GM19035 (cell line): ENCODE measurements around the gene SBF2.

Source experiments
- ATAC-seq: cut with Tn5 transposase; IDR thresholded peaks from one replicate; pipeline ENCODE4 v1.9.1; 2021; ENCODE audit not compliant: unreplicated experiment

The SBF2 gene

GRCh38 chr11:9823887-9824385 lies 470.1 kb downstream of the SBF2 start:
- ATAC-seq: no peak

DNA sequence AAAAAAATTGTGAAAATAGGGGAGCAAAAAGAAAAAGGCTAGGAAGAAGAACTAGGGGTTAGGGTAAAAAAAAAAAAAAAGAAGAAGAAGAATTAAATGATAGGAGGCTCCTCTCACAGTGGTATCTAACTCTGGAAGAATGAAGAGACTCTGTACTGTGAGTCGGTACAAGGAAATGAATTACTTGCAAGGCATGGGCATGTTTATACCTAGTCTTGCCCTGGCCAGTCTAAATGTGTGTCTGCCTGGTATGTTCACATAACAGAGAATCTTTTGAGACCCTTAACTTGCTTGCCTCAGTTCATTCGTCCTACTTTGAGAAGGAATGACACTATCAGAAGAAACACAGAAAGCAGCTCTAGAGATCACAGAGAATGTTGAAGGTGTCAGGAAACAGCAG lies 470.6 kb downstream of the SBF2 start:
- no peak for ATAC-seq

DNA sequence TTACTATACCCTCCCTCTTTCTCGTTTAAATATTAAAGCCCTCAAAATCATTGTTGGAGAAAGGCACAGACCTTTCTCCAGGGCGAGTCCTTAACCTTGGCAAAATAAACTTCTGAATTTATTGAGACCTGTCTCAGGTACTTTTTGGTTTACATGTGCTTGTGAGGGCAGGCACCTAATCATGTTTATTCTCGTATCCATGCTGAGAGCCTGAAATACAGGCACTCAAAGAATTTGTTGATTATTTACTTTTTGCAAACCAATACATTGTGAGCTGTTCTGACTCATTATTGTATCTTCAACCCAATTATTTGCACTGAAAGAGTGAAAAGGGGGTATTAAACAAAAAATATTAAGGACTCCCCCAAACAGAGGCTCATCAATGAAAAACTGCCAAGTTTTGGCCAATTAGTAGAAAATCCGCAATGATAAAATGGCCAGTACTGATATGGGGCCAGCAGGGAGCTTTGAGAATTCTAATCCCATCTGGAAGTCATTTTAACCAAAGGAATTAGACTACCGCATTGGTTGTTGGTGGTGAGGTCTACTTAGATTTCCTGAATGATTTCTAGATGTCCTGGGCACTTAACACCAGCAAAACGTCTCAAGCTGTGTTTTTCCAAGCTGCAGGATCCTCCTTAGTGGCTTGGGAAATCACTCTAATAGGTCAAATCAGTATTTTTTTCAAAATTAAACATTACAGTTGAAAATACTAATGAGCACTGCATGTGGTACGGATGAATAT lies 472.8 kb downstream of the SBF2 start:
- ATAC-seq: no peak

DNA sequence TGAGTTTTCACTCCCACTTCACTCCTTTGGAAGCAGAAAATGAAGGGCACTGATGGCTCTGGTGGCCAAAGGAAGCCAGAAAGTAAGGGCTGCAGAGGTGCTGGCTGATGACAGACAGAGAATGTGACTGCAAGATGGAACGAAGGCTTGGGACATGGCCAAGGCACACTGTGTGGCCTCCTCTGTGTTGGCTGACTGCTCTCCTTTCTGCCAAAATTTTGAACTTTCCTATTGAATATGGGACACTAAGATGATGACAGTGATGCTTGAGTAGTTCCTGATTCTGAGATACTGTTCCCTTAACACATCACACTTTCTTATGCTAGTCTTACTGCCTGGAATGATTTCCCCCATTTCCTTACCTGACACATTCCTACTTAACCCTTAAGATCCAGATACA lies 473.8 kb downstream of the SBF2 start:
- ATAC-seq: no peak

DNA sequence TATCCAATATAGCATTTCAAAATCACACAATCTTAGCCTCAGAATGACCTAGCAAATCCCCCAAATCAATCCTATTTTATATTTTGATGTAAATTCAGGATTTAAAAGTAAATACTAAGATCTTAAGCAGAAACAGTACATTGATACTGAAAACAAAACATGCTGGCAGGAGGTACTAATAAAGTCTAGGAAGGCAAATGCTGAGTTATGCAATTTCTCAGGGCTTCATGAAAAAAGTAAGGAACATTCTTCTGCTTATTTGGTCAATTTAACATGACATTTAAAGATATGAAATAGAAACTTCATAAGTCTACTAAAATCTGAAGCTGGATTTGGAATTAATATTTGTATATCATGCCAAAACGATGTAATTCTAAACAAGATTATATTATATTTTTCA lies 476.8 kb downstream of the SBF2 start:
- ATAC-seq: no peak

GRCh38 chr11:9815486-9816136 lies 478.4 kb downstream of the SBF2 start:
- no peak for ATAC-seq

DNA sequence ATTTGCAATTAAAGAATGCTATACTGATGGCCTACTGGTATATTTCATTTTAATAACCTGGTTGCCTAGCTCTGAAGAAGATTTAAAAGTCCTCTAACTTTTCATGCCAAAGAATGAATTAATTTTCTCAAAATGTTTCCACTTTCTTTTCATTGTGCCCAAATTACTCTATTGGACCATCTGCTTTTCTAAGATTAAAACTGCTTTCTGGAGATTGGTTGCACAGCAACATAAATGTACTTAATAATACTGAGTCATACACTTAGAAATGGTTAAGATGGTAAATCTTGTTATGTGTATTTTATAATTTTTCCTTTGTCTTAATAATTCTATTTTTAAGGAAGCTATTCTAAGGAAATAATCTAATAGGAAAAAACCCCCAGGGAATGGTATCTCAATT lies 479.9 kb downstream of the SBF2 start:
- no peak for ATAC-seq

DNA sequence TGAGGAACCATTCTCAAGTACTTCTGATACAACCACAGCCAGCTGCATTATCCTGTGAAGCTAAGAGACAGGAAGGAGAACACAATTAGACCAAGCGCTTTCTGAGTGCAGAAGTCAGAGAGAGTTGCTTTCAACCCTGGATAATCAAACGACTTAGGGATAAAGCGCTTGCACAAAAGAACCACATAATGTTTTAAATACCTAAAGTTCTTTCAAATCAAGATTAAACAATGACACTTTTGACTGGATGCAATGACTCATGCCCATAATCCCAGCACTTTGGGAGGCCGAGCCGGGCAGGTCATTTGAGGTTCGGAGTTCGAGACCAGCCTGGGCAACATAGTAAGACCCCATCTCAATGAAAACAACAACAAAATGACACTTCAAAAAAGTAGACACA lies 485.1 kb downstream of the SBF2 start:
- no peak for ATAC-seq

- ATAC-seq: no peak
Observed at GRCh38 chr11:9806946-9807687, 486.9 kb downstream of the SBF2 start.

DNA sequence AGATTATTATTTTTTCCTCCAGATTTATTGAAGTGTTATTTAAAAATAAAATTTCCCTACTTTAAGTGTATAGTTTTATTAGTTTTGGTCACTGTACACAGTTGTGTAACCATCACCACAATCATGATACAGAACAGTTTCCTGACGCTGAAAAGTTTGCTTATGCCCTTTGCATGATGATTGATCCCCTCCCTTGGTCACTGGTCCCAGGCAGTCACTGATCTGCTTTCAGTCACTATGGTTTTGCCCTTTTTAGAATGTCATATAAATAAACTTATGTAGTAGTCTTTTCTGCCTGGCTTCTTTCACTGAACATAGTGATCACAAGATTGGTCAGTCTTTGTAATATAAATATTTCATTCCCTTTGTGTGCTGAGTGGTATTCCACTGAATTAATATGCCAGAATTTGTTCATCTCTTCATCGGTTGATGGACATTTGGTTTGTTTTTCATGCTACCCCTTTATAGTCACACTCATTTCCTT lies 489.6 kb downstream of the SBF2 start:
- ATAC-seq: no peak

DNA sequence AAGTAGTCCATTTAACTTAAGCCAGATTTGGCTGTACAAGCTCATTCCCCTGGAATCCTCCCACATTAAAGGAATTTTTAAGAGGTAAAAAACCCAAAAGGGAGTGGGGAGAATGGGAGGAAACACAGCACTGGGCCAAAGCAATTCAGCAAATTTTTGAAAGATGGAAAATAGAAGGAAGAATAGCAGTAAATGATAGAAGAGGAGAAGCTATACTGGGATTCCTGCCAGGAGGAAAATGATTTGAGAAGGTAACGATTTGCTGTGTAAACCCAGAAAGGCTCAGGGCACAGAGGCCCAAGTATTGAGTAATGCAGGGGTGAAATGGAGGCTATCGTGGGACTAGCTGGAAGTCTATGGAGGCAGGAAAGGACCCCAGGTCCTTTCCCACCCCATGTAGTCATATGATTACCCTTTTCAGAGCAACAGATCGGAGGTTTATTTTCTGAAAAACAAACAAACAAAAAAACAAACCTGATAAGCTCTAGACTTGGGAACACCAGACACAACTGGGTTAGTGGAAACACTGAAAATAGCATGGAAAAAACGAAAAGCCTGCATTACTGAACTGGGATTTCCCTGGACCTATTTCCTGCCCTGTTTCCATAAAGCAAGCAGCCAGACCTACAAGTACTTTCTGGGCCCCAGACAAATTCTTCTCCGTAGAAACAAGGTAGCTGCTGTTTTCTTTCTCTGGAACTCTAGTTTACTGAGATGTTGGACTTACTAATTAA lies 490.2 kb downstream of the SBF2 start:
- ATAC-seq: no peak

DNA sequence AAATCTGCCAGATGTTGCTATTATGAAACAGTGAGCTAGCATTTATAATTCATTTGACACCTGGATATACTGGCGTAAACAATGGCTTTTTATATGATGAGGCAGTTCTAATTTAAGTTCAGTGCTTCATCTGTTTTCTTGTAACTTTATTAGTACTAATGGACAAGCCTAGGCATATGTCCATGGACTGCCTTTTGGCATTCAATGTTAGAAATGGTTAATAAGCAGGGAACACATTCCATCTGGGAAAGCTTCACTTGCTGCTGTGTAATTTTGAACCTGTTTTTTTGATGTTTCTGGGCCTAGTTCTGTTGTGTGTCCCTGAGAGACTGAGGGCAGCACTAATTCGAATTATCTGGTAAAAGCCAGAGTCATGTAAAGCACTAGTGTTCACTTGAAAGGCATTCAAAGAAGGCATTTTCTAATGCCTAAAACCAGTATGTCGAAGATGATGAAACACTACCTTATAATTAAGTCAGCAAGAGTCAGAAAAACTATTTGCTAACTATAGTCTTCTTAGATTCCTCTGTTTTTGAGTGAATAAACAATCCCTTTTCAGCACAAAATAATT lies 491.6 kb downstream of the SBF2 start:
- no peak for ATAC-seq

GRCh38 chr11:9799886-9800285 lies 494.1 kb downstream of the SBF2 start:
- ATAC-seq: no peak

GRCh38 chr11:9797300-9797699 lies 496.7 kb downstream of the SBF2 start:
- ATAC-seq: no peak

- ATAC-seq: no peak
Observed at GRCh38 chr11:9796854-9797253, 497.2 kb downstream of the SBF2 start.

DNA sequence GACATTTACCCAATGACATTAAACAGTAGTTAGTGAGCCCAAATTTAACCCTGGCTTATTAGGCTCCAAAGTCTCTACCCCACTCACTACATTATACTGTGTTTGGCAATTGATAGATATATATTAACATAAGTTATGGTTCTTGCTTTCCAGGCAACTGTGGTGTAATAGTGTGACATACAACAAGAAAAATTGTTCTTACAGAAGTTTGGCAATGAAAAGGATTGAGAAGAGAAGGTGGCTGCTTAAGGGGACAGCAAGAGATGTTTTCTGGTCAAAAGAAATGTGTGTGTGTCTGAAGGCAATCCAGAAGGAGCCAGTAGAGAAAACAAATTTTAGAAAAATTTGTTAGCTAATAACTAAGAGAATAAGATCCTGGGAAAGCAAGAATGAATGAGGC lies 497.8 kb downstream of the SBF2 start:
- no peak for ATAC-seq

- no peak for ATAC-seq
Observed at GRCh38 chr11:9790703-9791102, 503.3 kb downstream of the SBF2 start.

DNA sequence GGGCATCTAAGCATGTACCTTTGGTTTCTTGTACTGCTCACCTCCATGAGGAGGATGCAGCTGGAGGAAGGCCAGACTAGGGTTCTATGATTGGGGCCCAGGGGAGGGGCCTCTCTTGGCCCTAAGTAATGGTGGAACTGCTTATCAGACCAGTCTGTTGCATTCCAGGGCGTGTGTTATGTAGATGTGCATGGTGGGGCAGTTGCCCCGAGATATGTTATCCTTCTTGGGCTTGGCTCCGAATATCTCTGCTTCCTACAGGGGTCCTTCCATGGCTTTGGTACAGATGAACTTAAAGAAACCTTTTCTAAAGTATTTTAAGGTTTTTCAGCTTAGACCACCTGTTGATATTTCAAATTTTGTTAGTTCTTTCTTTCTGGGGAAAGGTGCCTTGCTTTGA lies 504.1 kb downstream of the SBF2 start:
- no peak for ATAC-seq

DNA sequence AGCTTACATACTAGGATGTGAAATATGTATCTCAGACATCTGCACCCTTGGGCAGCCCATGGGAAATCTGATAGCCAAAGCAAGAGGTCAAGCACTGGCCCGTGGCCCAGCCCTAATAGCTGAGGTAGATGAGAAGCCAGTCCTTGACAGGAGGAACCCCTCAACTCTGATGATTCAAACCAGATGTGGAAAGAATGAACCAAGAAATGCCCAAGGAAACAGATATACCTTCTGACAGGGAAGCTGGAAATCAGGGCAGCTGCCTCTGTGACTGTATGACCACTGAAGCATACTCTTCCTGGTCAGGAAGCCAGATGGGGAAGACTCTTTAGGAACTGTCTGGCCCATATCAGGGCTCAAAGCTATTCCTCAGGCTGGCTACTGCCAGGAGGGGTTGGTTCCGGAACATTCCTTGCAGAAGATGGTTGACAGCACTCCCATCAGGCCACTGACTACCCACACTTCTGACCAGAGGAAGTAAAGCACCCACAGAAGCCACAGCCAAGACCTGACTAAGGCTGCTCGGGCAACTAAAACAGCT lies 506.0 kb downstream of the SBF2 start:
- ATAC-seq: no peak

- no peak for ATAC-seq
Observed at GRCh38 chr11:9787260-9787659, 506.8 kb downstream of the SBF2 start.
